GM23338 (cell line): Measurements from ENCODE around the gene MTAP.

ENCODE experiments used
- CREB1 ChIP-seq: fragments of 250-450 bp; sonication (Bioruptor Pico); IDR thresholded peaks from 2 replicates; pipeline ENCODE4 v1.5.0; 2020; ENCODE audit warnings: low read depth, mild to moderate bottlenecking, moderate library complexity
- CTCF ChIP-seq, 2 experiments: fragments of 200-600 bp in 1 of 2; sonication (generic) in 1 of 2; conservative IDR thresholded peaks; 2 replicates each; pipeline versions ENCODE4 v1.5.1 to v1.6.1; 2016 to 2017; ENCODE audit warnings: antibody characterized with exemption in 2 of 2, low read depth in 2 of 2, mild to moderate bottlenecking in 2 of 2, moderate library complexity in 1 of 2
- EZH2 ChIP-seq: fragments of 200-600 bp; sonication (generic); IDR thresholded peaks from one replicate; pipeline ENCODE4 v1.8.0; 2017; ENCODE audit warnings: antibody characterized with exemption, mild to moderate bottlenecking, low read depth; ENCODE audit not compliant: unreplicated experiment
- EZH2phosphoT487 ChIP-seq: fragments of 200-600 bp; sonication (generic); IDR thresholded peaks from one replicate; pipeline ENCODE4 v1.8.1; 2018; ENCODE audit warnings: antibody characterized with exemption; ENCODE audit not compliant: unreplicated experiment
- NANOG ChIP-seq: IDR thresholded peaks from 2 replicates; pipeline ENCODE4 v1.6.1; 2016; ENCODE audit warnings: antibody characterized with exemption, borderline replicate concordance
- POLR2AphosphoS5 ChIP-seq: IDR thresholded peaks from 2 replicates; pipeline ENCODE4 v1.6.1; 2016; ENCODE audit warnings: antibody characterized with exemption, low read depth
- ZNF331 ChIP-seq: fragments of 250-450 bp; sonication (Bioruptor Pico); IDR thresholded peaks from 2 replicates; pipeline ENCODE4 v1.5.0; 2020; ENCODE audit warnings: low read depth, mild to moderate bottlenecking, moderate library complexity
- ZNF462 ChIP-seq: fragments of 250-450 bp; sonication (Bioruptor Pico); IDR thresholded peaks from 2 replicates; pipeline ENCODE4 v1.5.0; 2020; ENCODE audit warnings: mild to moderate bottlenecking, moderate library complexity
- TF ChIP-seq, protein P1 (sequence below): IDR thresholded peaks from 2 replicates; pipeline ENCODE4 v1.6.1; 2016; ENCODE audit warnings: antibody characterized with exemption
- TF ChIP-seq, protein P2 (sequence below): IDR thresholded peaks from one replicate; pipeline ENCODE4 v1.6.1; 2018; ENCODE audit warnings: antibody characterized with exemption; ENCODE audit not compliant: unreplicated experiment

- no peak for TF ChIP-seq CREB1
- no peak for TF ChIP-seq CTCF (conservative IDR thresholded peaks at IDR 0.05; ENCODE audit: low read depth in 2 of 2)
- no peak for TF ChIP-seq POLR2AphosphoS5
- no peak for TF ChIP-seq EZH2
- TF ChIP-seq ZNF462 (CRISPR knock-in tag) = no peak
- TF ChIP-seq, protein P1, sequence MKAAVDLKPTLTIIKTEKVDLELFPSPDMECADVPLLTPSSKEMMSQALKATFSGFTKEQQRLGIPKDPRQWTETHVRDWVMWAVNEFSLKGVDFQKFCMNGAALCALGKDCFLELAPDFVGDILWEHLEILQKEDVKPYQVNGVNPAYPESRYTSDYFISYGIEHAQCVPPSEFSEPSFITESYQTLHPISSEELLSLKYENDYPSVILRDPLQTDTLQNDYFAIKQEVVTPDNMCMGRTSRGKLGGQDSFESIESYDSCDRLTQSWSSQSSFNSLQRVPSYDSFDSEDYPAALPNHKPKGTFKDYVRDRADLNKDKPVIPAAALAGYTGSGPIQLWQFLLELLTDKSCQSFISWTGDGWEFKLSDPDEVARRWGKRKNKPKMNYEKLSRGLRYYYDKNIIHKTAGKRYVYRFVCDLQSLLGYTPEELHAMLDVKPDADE = no peak
- TF ChIP-seq ZNF331 = no peak
- TF ChIP-seq EZH2phosphoT487 = no peak
- TF ChIP-seq, protein P2, sequence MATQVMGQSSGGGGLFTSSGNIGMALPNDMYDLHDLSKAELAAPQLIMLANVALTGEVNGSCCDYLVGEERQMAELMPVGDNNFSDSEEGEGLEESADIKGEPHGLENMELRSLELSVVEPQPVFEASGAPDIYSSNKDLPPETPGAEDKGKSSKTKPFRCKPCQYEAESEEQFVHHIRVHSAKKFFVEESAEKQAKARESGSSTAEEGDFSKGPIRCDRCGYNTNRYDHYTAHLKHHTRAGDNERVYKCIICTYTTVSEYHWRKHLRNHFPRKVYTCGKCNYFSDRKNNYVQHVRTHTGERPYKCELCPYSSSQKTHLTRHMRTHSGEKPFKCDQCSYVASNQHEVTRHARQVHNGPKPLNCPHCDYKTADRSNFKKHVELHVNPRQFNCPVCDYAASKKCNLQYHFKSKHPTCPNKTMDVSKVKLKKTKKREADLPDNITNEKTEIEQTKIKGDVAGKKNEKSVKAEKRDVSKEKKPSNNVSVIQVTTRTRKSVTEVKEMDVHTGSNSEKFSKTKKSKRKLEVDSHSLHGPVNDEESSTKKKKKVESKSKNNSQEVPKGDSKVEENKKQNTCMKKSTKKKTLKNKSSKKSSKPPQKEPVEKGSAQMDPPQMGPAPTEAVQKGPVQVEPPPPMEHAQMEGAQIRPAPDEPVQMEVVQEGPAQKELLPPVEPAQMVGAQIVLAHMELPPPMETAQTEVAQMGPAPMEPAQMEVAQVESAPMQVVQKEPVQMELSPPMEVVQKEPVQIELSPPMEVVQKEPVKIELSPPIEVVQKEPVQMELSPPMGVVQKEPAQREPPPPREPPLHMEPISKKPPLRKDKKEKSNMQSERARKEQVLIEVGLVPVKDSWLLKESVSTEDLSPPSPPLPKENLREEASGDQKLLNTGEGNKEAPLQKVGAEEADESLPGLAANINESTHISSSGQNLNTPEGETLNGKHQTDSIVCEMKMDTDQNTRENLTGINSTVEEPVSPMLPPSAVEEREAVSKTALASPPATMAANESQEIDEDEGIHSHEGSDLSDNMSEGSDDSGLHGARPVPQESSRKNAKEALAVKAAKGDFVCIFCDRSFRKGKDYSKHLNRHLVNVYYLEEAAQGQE = no peak
- TF ChIP-seq NANOG = no peak
These were observed 43.9 kb upstream of the MTAP start for GRCh38 chr9:21758540-21758939.
